Cardiac fibroblast (primary cell): ENCODE measurements around the gene SMYD2.

Source experiments
- DNase-seq, 2 donors: peaks; one replicate each; pipeline versions ENCODE4 v3.0.0 to v3.0.0-alpha.2; 2010; ENCODE audit warnings: low read depth in 2 of 2
- H3K4me3 ChIP-seq, 2 donors: replicated peaks in 1 of 2; 1 replicate in 1 of 2; 2 replicates in 1 of 2; pipeline ENCODE4 v1.5.1; 2011; ENCODE audit warnings: low read depth in 2 of 2, low read length in 2 of 2, mild to moderate bottlenecking in 2 of 2, moderate library complexity in 1 of 2
- TF ChIP-seq, protein P1 (sequence below): IDR thresholded peaks from one replicate; pipeline ENCODE4 v1.5.1; 2011; ENCODE audit warnings: low read depth, mild to moderate bottlenecking, low read length, inconsistent platforms

The SMYD2 gene

DNA sequence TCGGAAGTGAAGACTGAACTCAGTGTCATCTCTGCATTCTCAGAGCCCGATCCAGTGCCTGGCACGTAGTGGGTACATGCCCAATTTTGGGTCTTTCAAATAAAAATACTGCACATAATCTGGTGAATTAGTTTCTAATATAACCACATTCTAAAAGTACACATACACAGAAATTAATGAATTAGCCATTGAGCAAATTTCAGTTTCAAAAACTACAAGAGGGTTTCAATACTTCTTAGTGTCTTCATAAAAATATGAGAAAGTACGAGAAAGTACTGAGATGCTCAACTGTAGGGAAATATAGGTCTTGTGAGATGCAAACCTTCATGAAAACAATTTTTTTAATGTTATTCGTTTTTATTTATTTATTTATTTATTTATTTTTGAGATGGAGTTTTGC, 86.9 kb downstream of the SMYD2 start:
- TF ChIP-seq, protein P1, sequence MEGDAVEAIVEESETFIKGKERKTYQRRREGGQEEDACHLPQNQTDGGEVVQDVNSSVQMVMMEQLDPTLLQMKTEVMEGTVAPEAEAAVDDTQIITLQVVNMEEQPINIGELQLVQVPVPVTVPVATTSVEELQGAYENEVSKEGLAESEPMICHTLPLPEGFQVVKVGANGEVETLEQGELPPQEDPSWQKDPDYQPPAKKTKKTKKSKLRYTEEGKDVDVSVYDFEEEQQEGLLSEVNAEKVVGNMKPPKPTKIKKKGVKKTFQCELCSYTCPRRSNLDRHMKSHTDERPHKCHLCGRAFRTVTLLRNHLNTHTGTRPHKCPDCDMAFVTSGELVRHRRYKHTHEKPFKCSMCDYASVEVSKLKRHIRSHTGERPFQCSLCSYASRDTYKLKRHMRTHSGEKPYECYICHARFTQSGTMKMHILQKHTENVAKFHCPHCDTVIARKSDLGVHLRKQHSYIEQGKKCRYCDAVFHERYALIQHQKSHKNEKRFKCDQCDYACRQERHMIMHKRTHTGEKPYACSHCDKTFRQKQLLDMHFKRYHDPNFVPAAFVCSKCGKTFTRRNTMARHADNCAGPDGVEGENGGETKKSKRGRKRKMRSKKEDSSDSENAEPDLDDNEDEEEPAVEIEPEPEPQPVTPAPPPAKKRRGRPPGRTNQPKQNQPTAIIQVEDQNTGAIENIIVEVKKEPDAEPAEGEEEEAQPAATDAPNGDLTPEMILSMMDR, result no peak
- no peak for DNase-seq
- no peak overlapping the region for H3K4me3 ChIP-seq

DNA sequence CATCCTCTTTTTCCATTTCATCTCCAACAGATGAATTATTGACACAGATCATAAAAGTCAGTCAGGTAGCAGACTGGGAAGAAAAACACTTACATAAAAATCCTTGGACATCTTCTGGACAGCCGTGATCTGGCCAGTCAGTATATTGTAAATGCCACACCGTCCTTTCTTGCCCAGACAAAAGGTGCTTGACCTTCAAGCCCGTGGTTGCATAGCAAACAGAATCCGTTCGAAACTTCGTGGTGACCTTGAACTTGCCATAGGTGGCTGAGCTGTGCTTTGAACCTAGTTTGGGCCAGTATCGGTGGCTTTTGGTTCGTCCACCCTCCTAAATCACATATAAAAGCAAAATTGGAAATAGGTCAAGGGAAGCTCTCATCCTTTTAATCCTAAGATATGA, 88.4 kb downstream of the SMYD2 start:
- DNase-seq, result no peak
- no peak overlapping the region for H3K4me3 ChIP-seq
- TF ChIP-seq, protein P1, result no peak

DNA sequence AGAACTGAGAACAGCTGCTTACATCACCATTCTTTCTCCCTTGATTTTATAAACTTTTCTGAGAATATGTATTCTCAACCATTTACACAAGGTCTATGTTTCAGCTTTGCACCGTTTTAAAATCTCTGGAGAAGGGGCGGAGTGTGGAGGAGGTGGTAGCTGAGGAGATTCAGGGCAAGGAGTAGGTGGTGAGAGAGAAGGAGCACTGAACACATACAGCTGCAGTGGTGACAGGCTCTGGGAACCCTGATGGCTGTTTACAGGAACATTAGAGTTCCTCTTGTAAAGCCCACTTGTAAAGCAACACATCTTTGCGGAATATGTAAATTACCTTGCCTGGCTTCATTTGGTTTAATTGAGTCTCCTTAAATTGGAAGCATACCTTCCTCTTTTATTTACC, 89.7 kb downstream of the SMYD2 start:
- DNase-seq, result no peak
- H3K4me3 ChIP-seq, result no peak overlapping the region
- TF ChIP-seq, protein P1, result no peak

DNA sequence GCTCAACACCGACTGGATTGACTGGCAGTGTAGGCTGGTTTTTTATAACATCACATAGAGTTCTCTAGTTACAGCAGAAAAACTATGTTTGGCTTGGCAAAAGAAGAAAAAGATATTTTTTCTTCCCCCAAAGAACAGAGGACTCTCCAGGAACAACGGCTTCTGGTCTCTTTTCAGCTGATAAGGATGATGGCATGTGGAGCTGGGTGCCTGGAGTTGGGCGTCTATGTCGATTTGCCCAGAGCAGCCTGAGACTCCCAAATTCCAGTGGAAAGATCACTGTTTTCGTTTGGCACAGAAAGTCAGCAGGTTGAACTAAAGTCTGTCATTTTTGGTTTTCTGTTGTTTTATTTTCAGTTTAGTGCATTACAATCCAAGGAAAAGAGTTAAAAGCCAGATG, 91.1 kb downstream of the SMYD2 start:
- peak in 1 of 2 donors; percentile 62 for DNase-seq
- H3K4me3 ChIP-seq, result no peak overlapping the region
- TF ChIP-seq, protein P1, result no peak

DNA sequence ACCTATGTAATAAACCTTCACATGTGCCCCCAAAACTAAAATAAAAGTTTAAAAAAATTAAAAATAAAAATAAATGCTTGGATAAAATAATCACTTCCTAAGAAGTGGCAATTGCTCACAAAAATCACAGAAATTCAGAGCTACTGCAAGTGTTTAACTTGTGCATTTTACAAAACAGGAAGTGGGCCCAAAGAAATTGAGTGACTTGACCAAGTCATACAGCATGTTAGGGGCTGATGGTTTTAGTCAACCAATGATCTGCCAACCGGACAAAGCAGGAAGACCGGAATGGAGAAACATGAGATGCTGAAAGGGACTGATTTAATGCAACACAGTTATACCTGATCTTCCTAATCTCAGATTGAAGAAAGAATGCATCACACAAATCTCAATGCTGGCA, 96.5 kb downstream of the SMYD2 start:
- DNase-seq, result no peak
- no peak overlapping the region for H3K4me3 ChIP-seq
- TF ChIP-seq, protein P1, result no peak

DNA sequence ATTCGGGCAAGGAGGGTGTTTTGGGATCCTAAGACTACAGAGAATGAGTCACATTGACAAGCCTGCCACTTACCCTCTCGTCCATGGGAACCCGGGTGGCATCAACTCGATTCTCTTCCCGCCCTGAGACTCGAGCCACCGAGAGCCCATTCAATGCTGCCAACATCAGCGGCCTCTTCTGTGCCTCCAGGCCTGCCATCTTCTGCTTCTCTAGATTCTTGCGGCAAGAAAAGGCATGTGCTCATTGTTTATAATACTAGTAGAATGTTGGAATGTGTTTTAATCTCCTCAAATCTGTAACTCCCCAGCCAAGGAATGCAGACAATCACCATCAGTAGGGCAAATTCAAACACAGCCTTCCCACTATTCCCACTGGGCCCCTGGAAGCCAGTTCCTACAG, 96.9 kb downstream of the SMYD2 start:
- peak; percentile 77 to 82 for DNase-seq
- H3K4me3 ChIP-seq, result no peak overlapping the region
- TF ChIP-seq, protein P1, result no peak

DNA sequence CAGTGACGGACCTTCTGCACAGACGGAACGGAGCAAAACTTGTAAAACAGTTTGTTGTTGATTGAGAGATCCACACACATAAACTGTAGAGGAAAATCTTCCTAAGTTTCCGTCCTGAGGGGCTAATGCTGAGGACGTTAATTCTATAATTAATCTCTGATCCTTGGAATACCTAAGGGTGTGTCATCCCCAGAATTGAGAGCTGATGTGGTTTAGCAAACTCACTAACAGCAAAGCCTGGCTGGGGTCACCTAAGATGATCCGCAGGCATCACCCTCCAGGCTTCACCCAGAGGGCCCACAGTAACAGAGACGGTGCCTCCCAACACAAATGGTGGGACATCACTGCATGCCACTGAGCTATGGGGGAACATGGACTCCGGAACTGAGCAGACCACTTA, 97.5 kb downstream of the SMYD2 start:
- H3K4me3 ChIP-seq, result no peak overlapping the region
- TF ChIP-seq, protein P1, result no peak
- DNase-seq, result no peak
